ENCODE results near the gene TSC22D2.
A peak's percentile ranks its signal among the peaks of the same experiment; 100 is the strongest.
"Not testable (repeated sequence)": the region's sequence is repeated elsewhere in the genome, so short reads cannot be mapped to it uniquely, and the experiment has no call there.

Gene TSC22D2

DNA sequence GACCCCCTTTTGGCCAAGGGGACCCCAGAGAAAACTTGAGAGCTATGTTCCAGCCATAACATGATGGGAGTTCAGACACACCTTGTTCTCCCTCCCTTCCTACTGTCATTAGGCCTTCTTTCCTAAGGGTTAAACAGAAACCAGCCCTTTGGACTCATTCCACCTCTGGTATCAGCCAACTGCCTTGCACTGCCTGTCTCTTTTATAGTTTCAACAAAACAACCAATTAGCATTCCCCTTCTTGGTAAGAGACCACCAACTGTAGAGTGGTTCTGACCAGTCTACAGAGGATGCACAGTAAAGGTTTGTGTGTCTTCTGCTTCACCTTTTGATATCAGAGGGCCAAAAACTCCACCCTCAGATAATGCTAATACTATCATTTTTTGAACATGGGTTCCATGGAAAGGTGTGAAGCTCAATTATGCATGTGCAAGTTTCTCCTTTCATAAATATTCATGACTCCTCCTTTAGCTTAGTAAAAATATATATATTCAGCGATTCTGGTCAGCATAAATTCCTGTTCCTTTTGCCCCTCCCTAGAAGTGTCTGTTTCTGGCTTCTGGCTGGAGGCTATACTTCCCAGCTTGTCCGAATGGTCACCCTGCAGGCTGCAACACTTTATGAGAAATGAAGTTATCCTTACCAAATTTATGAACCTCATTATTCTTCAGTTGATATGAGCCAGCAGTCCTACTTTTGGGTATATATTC lies 82.3 kb downstream of the TSC22D2 start:
- no peak for DNase-seq (ENCODE audit: low spot score)

- DNase-seq (ENCODE audit: low spot score), result no peak
Measured at GRCh38 chr3:150494411-150494977, 86.4 kb downstream of the TSC22D2 start.

GRCh38 chr3:150495149-150495548 lies 87.1 kb downstream of the TSC22D2 start:
- DNase-seq (ENCODE audit: low spot score), result peak; percentile 6

DNA sequence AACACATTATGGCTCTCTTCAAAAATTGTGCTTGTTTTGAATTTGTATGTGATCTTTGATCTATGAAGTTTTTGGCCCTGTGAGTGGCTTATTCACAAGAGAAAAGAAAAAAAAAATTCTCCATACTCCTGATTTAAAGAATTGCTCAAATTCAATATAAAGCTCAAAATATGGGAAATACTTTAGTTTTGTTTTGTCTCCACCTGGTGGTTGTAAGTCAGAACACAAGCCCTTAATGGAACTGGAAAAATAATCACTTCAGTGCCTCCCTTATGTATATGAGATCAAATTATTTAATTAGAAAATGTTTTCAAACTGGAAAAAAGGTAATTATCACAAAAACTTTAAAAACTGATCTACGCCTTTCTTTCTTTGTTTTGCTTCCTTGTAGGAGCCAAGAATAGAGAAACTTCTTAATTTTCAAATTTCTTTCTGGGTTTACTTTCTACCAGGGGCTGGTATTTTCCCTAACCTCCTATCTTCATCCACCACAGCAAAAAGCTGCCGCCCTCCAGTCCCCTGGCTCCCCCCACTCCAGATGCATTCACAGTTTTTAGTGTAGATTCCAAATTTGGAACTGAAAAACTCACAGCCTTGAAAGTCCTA lies 87.6 kb downstream of the TSC22D2 start:
- DNase-seq (ENCODE audit: low spot score), result peak; percentile 66

GRCh38 chr3:150497956-150498355 lies 89.9 kb downstream of the TSC22D2 start:
- DNase-seq (ENCODE audit: low spot score), result peak; percentile 42

GRCh38 chr3:150500960-150501359 lies 92.9 kb downstream of the TSC22D2 start:
- not testable (repeated sequence) for DNase-seq (ENCODE audit: low spot score)

DNA sequence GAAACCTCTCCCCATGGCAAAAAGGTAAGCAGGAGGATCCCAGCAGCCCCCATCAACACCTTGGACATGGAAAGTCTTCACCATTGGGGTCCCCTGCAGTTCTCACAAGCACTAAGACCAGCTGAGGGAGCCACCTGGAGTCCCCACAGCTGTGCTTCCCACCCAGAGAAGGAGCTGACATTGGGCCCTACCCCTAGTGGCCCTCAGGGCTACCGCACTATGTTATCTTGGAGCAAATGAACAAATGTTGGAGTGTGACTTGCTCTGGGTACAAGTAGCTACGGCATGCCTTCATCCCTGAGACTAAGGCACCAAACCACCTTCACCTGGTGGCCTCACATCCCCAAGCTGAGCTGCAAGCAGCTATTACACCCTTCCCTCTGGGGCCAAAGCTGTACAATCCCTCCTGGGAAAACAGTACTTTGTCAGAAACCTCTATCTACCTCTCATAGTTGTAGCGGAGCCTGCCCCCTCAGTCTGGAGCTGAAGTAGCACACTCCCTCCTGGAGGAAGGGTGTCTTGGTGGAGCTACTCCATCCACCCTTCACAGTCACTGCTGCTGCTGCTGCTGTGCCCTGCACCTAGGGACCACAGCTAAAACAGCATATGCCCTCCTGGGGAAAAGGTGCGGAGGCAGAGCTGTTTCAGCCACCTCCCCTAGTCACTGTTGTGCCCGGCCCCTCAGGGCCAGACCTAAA lies 95.5 kb downstream of the TSC22D2 start:
- DNase-seq (ENCODE audit: low spot score), result no peak

DNA sequence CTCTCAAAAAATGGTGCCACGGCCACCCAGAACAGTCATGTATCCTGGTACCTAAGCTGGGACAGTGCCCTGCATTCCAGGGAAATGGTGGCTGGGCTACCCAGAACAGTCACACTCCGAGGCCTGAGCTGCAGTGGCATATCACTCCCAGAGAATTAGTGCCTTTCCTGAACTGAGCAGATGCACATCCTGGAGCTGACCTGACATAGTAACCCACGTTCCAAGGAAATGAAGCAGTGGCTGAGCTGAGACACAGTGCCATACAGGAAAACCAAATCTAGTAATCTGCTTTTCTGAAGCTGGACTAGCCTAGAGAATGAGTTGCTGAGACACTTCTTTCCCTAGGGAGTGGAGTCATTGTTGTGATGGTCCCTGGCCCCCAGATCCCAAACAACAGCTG lies 96.4 kb downstream of the TSC22D2 start:
- DNase-seq (ENCODE audit: low spot score), result no peak

GRCh38 chr3:150508401-150508800 lies 100.3 kb downstream of the TSC22D2 start:
- DNase-seq (ENCODE audit: low spot score), result no peak

DNA sequence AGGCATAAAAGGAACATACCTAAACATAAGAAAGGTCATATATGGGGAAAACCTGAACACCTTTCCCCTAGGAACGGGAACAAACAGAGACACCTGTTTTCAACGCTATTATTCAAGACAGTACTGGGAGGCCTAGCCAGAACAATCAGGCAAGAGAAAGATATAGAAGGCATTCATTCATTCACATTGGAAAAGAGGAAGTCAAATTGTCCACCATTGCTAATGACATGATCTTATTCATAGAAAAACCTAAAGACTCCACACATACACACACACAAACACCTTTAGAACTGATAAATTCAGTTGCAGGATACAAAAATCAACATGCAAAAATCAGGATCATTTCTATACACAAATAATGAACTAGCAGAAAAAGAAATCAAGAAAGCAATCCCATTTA lies 101.7 kb downstream of the TSC22D2 start:
- DNase-seq (ENCODE audit: low spot score), result no peak

GRCh38 chr3:150511122-150511821 lies 103.2 kb downstream of the TSC22D2 start:
- no peak for DNase-seq (ENCODE audit: low spot score)

DNA sequence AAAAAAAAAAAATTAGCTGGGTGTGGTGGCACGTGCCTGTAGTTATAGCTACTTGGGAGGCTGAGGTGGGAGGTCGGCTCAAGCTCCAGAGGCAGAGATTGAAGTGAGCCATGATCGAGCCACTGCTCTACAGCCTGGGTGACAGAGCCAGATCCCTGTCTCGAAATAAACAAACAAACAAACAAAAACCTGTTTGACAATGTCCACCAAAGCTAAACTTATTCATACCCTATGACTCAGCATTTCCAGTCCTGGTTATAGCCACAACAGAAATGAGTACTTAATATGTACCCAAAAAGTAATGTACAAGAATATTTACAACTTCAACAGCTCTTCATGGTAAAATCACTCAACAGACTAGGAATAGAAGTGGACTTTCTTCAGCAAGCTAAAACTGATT lies 107.1 kb downstream of the TSC22D2 start:
- DNase-seq (ENCODE audit: low spot score), result peak; percentile 7
